Esophagus squamous epithelium (tissue), 5 donors: ENCODE results near the gene ARFIP1. TPM values are rescaled to one million over a fixed set of nuclear protein-coding genes. Genes with fewer than 3 reads are reported as not detected.

Experiments
- DNase-seq: peaks from one replicate; lab custom pipeline; 2025; lab: John Stamatoyannopoulos, UW
- H3K27ac ChIP-seq, 4 donors: fragments of 200-600 bp; sonication (generic); one replicate each; pipeline ENCODE4 v1.5.1; 2016 to 2019; ENCODE audit warnings: mild to moderate bottlenecking in 1 of 4
- H3K27me3 ChIP-seq, 4 donors: fragments of 200-600 bp; sonication (generic); 1 replicate in 3 of 4; 2 replicates in 1 of 4; pipeline versions ENCODE4 v1.5.1 to v1.6.0; 2017 to 2021; ENCODE audit warnings: antibody characterized with exemption in 1 of 4
- H3K36me3 ChIP-seq, 3 donors: fragments of 200-600 bp; sonication (generic); one replicate each; pipeline ENCODE4 v1.5.1; 2016 to 2019
- H3K4me1 ChIP-seq, 3 donors: fragments of 200-600 bp; sonication (generic); one replicate each; pipeline ENCODE4 v1.5.1; 2017 to 2019
- H3K4me3 ChIP-seq, 4 donors: fragments of 200-600 bp; sonication (generic); 1 replicate in 3 of 4; 2 replicates in 1 of 4; pipeline ENCODE4 v1.5.1; 2016 to 2019; ENCODE audit warnings: mild to moderate bottlenecking in 2 of 4, moderate library complexity in 1 of 4
- H3K9me3 ChIP-seq, 3 donors: fragments of 200-600 bp; sonication (generic); one replicate each; pipeline ENCODE4 v1.5.1; 2016 to 2019
- CTCF ChIP-seq, 6 experiments: fragments of 450-650 bp in 4 of 6; fragments of 200-600 bp in 2 of 6; sonication (generic) in 2 of 6; IDR thresholded peaks; one replicate each; pipeline ENCODE4 v1.5.1; 2016 to 2019; ENCODE audit warnings: antibody characterized with exemption in 6 of 6, mild to moderate bottlenecking in 4 of 6, moderate library complexity in 4 of 6
- POLR2A ChIP-seq, 4 donors: fragments of 450-650 bp; IDR thresholded peaks; one replicate each; pipeline ENCODE4 v1.6.1; 2017; ENCODE audit warnings: antibody characterized with exemption in 4 of 4, mild to moderate bottlenecking in 4 of 4, moderate library complexity in 3 of 4
- WGBS, 2 donors: methylation state at CpG; one replicate each; pipeline ENCODE4 v1.1.5; 2018; 5-methylcytosine and 5-hydroxymethylcytosine counted together
- intact Hi-C: fragments of 100-400 bp; cut with DNase I; formaldehyde crosslinking; loops from one replicate; pipeline ENCODE4 v1.15.0; 2022
- total RNA-seq, 4 donors: library from RNA; depleted of rRNA; stranded (reverse); fragments of >200 nt; gene quantifications; one replicate each; pipeline ENCODE4 v1.1.0, GENCODE V29; 2016
- donor health status: DM: yes; HTN: yes; CAD: no.

The ARFIP1 gene
- total RNA-seq, 4 donors from 2014 or later: 21.7 to 34.3 (median 28.0) TPM

- Histone ChIP-seq H3K27ac (no peak overlapping the region), H3K4me3 (no peak overlapping the region), H3K4me1 (peaks cover 6 to 32% (median 10%) of the 10 kb centered on the region in 3 donors), H3K27me3 (no peaks in the 10 kb centered on the region), H3K36me3 (no peaks in the 10 kb centered on the region), H3K9me3 (no peaks in the 10 kb centered on the region)
- no peak for DNase-seq
- no peak for TF ChIP-seq POLR2A (IDR thresholded peaks at IDR 0.05)
- no peak for TF ChIP-seq CTCF (IDR thresholded peaks at IDR 0.05)
- WGBS, 2 donors: 88 to 100% methylated on average over 1 of the region's 1 CpG
- intact Hi-C loops: no loop called here
Observed at GRCh38 chr4:152803541-152803940, 23.8 kb downstream of the ARFIP1 start.

DNA sequence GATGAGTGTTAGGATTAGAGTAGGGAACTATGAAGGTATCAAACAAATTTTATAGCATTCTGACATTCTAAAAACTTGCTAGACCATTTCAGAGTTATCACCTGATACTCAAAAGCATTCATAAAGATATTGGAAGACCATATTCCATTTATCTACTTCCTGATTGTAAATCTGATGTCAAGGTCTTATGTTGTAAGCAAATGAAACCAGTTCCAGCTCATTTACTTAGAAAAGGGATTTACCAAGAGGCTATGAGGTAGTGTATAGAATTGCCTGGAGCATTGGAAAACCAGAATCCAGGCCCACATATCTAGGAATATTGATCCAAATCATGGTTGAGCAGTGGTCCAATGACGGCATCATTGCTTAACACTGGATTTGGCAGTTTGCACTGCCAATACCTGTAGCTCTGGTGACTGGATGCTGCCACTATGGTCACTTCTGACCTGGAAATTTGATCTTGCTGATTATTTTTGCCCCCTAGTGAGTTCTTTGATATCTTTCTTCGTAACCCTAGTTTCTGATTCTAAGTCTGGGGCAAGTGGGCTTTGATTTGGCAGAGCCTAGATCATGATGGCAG is 25.4 kb downstream of the ARFIP1 start:
- H3K27me3 ChIP-seq: no peaks in the 10 kb centered on the region
- H3K27ac ChIP-seq: peak overlapping the region in 1 of 4 donors; percentile 35
- TF ChIP-seq POLR2A (IDR thresholded peaks at IDR 0.05): no peak
- no peak for TF ChIP-seq CTCF (IDR thresholded peaks at IDR 0.05)
- peaks cover 6 to 36% (median 10%) of the 10 kb centered on the region in 3 donors for H3K4me1 ChIP-seq
- no peak for DNase-seq
- intact Hi-C loops: no loop called here
- 77 to 81% methylated on average over 2 of the region's 2 CpGs for WGBS, 2 donors
- no peaks in the 10 kb centered on the region for H3K36me3 ChIP-seq
- no peak overlapping the region for H3K4me3 ChIP-seq
- H3K9me3 ChIP-seq: no peaks in the 10 kb centered on the region

- Histone ChIP-seq H3K4me3 (no peak overlapping the region), H3K36me3 (no peaks in the 10 kb centered on the region), H3K27ac (peak overlapping the region in 2 of 4 donors; percentile 35), H3K9me3 (no peaks in the 10 kb centered on the region), H3K27me3 (no peaks in the 10 kb centered on the region), H3K4me1 (peaks cover 6 to 36% (median 10%) of the 10 kb centered on the region in 3 donors)
- DNase-seq: no peak
- WGBS, 2 donors: 45 to 52% methylated on average over 2 of the region's 2 CpGs
- intact Hi-C loops: no loop called here
- TF ChIP-seq CTCF (IDR thresholded peaks at IDR 0.05): no peak
- TF ChIP-seq POLR2A (IDR thresholded peaks at IDR 0.05): no peak
Observed at GRCh38 chr4:152805818-152806217, 26.1 kb downstream of the ARFIP1 start.

DNA sequence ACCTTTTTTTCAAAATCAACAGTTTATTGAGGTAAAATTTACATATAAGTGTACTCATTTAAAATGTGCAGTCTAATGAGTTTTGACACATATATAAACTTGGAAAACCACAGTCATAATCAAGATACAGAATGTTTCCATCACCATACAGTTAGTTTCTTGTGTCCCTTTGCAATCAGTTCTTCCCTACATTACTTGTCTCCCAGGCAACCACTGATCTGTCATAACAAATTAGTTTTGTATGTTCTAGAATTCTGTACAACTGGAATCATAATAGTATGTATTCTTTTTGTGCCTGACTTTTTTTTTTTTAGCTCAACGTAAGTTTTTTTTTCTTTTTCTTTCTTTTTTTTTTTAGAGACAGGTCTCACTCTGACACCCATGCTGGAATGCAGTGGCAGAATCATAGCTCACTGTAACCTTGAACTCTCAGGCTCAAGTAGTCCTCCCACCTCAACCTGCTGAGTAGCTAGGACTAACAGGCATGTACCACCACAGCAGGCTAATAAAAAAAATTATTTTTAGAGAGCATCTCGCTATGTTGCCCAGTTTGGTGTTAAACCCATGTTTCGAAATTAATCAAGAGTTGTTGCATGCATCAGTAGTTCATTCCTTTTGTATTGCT is 26.9 kb downstream of the ARFIP1 start:
- TF ChIP-seq CTCF (IDR thresholded peaks at IDR 0.05): no peak
- DNase-seq: no peak
- no peaks in the 10 kb centered on the region for H3K27me3 ChIP-seq
- intact Hi-C loops: no loop called here
- no peaks in the 10 kb centered on the region for H3K36me3 ChIP-seq
- H3K4me3 ChIP-seq: no peak overlapping the region
- no peaks in the 10 kb centered on the region for H3K9me3 ChIP-seq
- peak overlapping the region in 1 of 4 donors; percentile 35 for H3K27ac ChIP-seq
- peaks cover 6 to 36% (median 10%) of the 10 kb centered on the region in 3 donors for H3K4me1 ChIP-seq
- 74 to 77% methylated on average over 3 of the region's 3 CpGs for WGBS, 2 donors

GRCh38 chr4:152807294-152807829 is 27.6 kb downstream of the ARFIP1 start:
- TF ChIP-seq POLR2A (IDR thresholded peaks at IDR 0.05): no peak
- TF ChIP-seq CTCF (IDR thresholded peaks at IDR 0.05): no peak
- Histone ChIP-seq H3K9me3 (no peaks in the 10 kb centered on the region), H3K4me3 (no peak overlapping the region), H3K36me3 (peaks cover 0 to 5% (median 0%) of the 10 kb centered on the region in 3 donors), H3K27ac (no peak overlapping the region), H3K4me1 (peaks cover 6 to 36% (median 10%) of the 10 kb centered on the region in 3 donors), H3K27me3 (no peaks in the 10 kb centered on the region)
- WGBS, 2 donors: 38 to 50% methylated on average over 3 of the region's 3 CpGs
- DNase-seq: no peak
- intact Hi-C loops: no loop called here
